ENCODE results near the gene NPAS3.

DNA sequence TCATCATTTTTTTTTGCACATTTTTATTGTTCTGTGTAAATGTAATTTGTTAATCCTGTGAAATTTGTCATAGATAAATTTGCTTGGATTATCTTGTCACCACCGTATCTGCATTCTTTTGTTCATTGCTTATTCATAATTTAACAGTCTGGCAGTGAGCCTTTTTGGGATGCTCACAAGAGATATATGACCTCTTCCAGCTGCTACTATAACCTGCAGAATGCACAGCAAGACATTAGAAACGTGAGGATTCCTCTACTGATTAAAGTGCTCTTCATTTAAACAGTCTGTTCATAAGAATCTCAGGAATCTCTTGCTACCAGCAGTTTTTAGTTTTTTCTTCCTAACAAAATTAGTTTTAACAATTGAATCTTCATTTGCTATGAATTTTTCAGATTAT lies 9.1 kb downstream of the NPAS3 start:
- TF ChIP-seq POLR2A (IDR thresholded peaks at IDR 0.05; ENCODE audit: low read depth, low read length) (no peak), POLR2AphosphoS5 (IDR thresholded peaks at IDR 0.05; ENCODE audit: low read depth, low read length) (no peak), TAF1 (IDR thresholded peaks at IDR 0.05; ENCODE audit: low read depth, low read length) (no peak), PAX5 (IDR thresholded peaks at IDR 0.05; ENCODE audit: insufficient read depth, low read length, severe bottlenecking) (no peak), SPI1 (IDR thresholded peaks at IDR 0.05; ENCODE audit: low read depth, low read length) (no peak)
